Transverse colon (tissue), 4 donors: ENCODE measurements around the gene MAP4K1.

Source experiments
- POLR2A ChIP-seq: fragments of 450-650 bp; IDR thresholded peaks from one replicate; pipeline ENCODE4 v1.6.1; 2016; ENCODE audit warnings: antibody characterized with exemption, mild to moderate bottlenecking, moderate library complexity
- POLR2AphosphoS5 ChIP-seq, 3 donors: sonication (generic); formaldehyde crosslinking; IDR thresholded peaks; one replicate each; pipeline ENCODE4 v1.6.1; 2016; ENCODE audit warnings: antibody characterized with exemption in 3 of 3
- TF ChIP-seq, protein P1 (sequence below), 5 experiments: fragments of 200-600 bp in 3 of 5; fragments of 450-650 bp in 2 of 5; sonication (generic) in 3 of 5; IDR thresholded peaks; 1 replicate in 2 of 5; 2 replicates in 3 of 5; pipeline ENCODE4 v1.5.1; 2016 to 2017; ENCODE audit warnings: antibody characterized with exemption in 5 of 5, inconsistent platforms in 3 of 5, mild to moderate bottlenecking in 2 of 5, moderate library complexity in 1 of 5

DNA sequence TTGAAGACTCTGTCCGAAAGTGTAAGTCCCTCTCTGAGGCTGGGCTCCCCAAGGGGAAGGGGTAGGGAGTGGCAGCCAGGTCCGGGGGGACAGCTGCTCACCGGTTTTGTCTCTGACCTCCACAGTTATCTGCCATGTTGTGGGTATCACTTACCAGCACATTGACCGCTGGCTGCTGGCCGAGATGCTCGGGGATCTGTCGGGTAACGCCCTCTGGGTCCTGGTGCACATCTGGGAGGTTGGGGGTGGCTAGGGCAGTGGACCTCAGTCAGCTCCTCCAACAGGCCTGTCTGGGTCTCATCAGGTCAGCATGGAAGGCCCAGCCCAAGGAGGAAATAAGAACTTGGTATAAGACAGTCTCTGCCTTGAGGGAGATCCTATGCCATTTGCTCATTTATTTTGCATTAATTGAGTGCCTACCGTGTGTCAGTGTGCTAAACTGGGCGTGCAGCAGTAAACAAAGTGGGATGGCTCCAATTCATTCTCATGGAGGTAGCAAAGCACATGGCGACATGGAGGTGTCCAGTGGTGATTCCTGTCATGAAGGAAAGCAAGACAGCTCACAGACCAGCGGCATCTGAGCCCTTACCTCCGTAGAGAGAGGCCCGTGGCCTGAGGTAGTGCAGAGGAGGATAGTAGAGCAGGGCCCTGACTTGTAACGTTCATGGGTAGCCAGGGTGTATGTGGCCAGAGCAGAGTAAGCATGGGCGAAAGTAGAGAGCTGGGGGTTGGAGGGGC is 14.9 kb upstream of the MAP4K1 start:
- TF ChIP-seq, protein P1, sequence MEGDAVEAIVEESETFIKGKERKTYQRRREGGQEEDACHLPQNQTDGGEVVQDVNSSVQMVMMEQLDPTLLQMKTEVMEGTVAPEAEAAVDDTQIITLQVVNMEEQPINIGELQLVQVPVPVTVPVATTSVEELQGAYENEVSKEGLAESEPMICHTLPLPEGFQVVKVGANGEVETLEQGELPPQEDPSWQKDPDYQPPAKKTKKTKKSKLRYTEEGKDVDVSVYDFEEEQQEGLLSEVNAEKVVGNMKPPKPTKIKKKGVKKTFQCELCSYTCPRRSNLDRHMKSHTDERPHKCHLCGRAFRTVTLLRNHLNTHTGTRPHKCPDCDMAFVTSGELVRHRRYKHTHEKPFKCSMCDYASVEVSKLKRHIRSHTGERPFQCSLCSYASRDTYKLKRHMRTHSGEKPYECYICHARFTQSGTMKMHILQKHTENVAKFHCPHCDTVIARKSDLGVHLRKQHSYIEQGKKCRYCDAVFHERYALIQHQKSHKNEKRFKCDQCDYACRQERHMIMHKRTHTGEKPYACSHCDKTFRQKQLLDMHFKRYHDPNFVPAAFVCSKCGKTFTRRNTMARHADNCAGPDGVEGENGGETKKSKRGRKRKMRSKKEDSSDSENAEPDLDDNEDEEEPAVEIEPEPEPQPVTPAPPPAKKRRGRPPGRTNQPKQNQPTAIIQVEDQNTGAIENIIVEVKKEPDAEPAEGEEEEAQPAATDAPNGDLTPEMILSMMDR (IDR thresholded peaks at IDR 0.05), result no peak
- TF ChIP-seq POLR2A (no peak), POLR2AphosphoS5 (IDR thresholded peaks at IDR 0.05) (no peak)
